NCI-H2227 (cell line): Measurements from ENCODE around the gene GDPGP1.

Experiments used
- DNase-seq: peaks from one replicate; lab custom pipeline; 2025; ENCODE audit not compliant: unreplicated experiment; lab: John Stamatoyannopoulos, UW

Gene GDPGP1

GRCh38 chr15:90225047-90225446 is 9.0 kb upstream of the GDPGP1 start:
- DNase-seq, result no peak

GRCh38 chr15:90225504-90226234 is 8.3 kb upstream of the GDPGP1 start:
- no peak for DNase-seq

GRCh38 chr15:90227336-90227735 is 6.7 kb upstream of the GDPGP1 start:
- no peak for DNase-seq

GRCh38 chr15:90227816-90228772 is 5.9 kb upstream of the GDPGP1 start:
- DNase-seq, result no peak

GRCh38 chr15:90228960-90229359 is 5.0 kb upstream of the GDPGP1 start:
- no peak for DNase-seq

- no peak for DNase-seq
Observed at GRCh38 chr15:90230071-90230494, 3.9 kb upstream of the GDPGP1 start.

GRCh38 chr15:90230610-90231009 is 3.4 kb upstream of the GDPGP1 start:
- DNase-seq, result no peak

GRCh38 chr15:90231028-90232017 is 2.7 kb upstream of the GDPGP1 start:
- DNase-seq, result no peak

- no peak for DNase-seq
Observed at GRCh38 chr15:90232196-90232595, 1.8 kb upstream of the GDPGP1 start.

- no peak for DNase-seq
Observed at GRCh38 chr15:90232941-90233386, 1.0 kb upstream of the GDPGP1 start.

GRCh38 chr15:90233387-90234095 is 468 bp upstream of the GDPGP1 start, which contains the start of gene CIB1:
Gene CIB1 (minus strand): TSS chr15:90233941. CDS start chr15:90233885, 56 bp downstream.
- peak; percentile 93 for DNase-seq

- no peak for DNase-seq
Observed at GRCh38 chr15:90239371-90239770, 5.4 kb downstream of the GDPGP1 start.

- no peak for DNase-seq
Observed at GRCh38 chr15:90240856-90241255, 6.8 kb downstream of the GDPGP1 start.

- DNase-seq, result no peak
Observed at GRCh38 chr15:90241343-90242192, 7.6 kb downstream of the GDPGP1 start.

GRCh38 chr15:90243943-90244639 is 10.1 kb downstream of the GDPGP1 start:
- no peak for DNase-seq

- DNase-seq, result peak; percentile 14
Observed at GRCh38 chr15:90248789-90249202, 14.8 kb downstream of the GDPGP1 start.

GRCh38 chr15:90249203-90249863 is 15.3 kb downstream of the GDPGP1 start, which contains the start of gene TTLL13:
Gene TTLL13 (plus strand): TSS chr15:90249556. CDS start chr15:90250631, 1,075 bp downstream.
- peak; percentile 93 for DNase-seq

- no peak for DNase-seq
Observed at GRCh38 chr15:90257776-90258175, 23.8 kb downstream of the GDPGP1 start.
